ENCODE data around the gene CAMKMT.

The CAMKMT gene

DNA sequence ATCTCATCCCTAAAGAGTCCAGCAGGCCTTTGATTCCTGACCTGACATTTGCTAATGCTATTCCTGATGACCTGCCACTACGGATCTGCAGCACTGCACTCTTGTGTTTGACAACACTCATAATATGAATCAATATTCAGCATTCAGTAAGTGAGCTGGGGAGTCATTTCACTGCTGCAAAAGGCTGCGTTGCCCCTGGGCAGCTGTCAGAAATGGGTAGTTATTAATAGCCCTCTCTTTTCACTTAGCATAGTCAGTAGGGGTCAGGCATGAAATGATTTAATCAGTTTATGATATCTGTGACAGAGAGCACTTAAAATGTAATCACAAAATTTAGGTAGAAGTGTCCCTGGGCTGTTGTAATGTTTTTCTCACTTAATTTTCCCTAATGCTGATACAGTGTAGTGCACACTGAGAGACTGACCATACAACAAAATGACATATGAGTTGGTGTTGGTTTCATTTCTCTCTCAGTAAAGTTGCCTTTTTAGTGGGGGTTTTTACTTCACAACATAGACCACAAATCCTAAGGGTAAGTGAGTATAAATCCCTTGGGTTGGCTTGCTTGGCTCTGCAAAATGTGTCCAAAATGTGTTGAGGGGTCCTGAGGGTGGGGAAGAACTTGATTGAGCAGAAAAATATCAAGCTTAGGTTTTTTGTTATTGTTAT lies 184.8 kb downstream of the CAMKMT start:
- Histone ChIP-seq H3K4me1 (ENCODE audit: low read length) (no peaks in the 10 kb centered on the region), H3K9me3 (replicated peaks; ENCODE audit: insufficient read depth, low read length) (no peaks in the 10 kb centered on the region), H3K79me2 (ENCODE audit: low read length) (no peaks in the 10 kb centered on the region), H3F3A (ENCODE audit: insufficient read depth, low read length) (no peaks in the 10 kb centered on the region), H3K9ac (ENCODE audit: low read length) (no peak overlapping the region), H3K4me3 (ENCODE audit: low read length) (no peak overlapping the region), H3K36me3 (replicated peaks; ENCODE audit: insufficient read depth, low read length) (no peaks in the 10 kb centered on the region), H2AFZ (ENCODE audit: low read length) (no peak overlapping the region), H4K20me1 (ENCODE audit: insufficient read depth, low read length) (no peaks in the 10 kb centered on the region), H3K27me3 (replicated peaks; ENCODE audit: insufficient read depth, low read length) (no peaks in the 10 kb centered on the region), H3K27ac (ENCODE audit: low read length) (no peak overlapping the region), H3K4me2 (ENCODE audit: low read depth, low read length) (no peak overlapping the region), H3K9me2 (replicated peaks; ENCODE audit: insufficient read depth, low read length) (no peaks in the 10 kb centered on the region)
- DNase-seq: no peak
- TF ChIP-seq, protein P1, sequence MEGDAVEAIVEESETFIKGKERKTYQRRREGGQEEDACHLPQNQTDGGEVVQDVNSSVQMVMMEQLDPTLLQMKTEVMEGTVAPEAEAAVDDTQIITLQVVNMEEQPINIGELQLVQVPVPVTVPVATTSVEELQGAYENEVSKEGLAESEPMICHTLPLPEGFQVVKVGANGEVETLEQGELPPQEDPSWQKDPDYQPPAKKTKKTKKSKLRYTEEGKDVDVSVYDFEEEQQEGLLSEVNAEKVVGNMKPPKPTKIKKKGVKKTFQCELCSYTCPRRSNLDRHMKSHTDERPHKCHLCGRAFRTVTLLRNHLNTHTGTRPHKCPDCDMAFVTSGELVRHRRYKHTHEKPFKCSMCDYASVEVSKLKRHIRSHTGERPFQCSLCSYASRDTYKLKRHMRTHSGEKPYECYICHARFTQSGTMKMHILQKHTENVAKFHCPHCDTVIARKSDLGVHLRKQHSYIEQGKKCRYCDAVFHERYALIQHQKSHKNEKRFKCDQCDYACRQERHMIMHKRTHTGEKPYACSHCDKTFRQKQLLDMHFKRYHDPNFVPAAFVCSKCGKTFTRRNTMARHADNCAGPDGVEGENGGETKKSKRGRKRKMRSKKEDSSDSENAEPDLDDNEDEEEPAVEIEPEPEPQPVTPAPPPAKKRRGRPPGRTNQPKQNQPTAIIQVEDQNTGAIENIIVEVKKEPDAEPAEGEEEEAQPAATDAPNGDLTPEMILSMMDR (IDR thresholded peaks at IDR 0.05; ENCODE audit: low read length): no peak
- TF ChIP-seq EZH2phosphoT487 (IDR thresholded peaks at IDR 0.05; ENCODE audit: low read length): no peak

DNA sequence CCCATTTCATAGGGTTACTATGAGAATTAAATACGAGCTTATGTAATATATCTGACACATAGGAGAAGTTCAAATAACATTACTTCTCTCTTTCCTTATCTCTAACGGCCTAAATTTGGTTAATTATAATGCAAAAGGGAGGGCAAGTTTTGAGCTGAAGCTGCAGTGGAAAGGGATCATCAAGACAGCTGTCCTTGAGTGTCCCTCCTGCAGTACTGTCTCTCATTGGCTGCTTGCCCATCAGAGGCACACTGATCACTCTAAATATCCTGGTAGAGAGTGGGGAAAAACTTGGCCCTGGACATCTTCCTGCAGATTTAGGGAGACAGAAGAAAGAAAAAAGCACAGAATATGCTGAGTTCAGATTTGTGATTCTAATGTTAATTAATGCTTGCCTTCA lies 186.0 kb downstream of the CAMKMT start:
- no peak overlapping the region for H3K9ac ChIP-seq (ENCODE audit: low read length)
- no peaks in the 10 kb centered on the region for H3K9me2 ChIP-seq (replicated peaks; ENCODE audit: insufficient read depth, low read length)
- no peaks in the 10 kb centered on the region for H3K27me3 ChIP-seq (replicated peaks; ENCODE audit: insufficient read depth, low read length)
- H2AFZ ChIP-seq (ENCODE audit: low read length): no peak overlapping the region
- no peak for TF ChIP-seq EZH2phosphoT487 (IDR thresholded peaks at IDR 0.05; ENCODE audit: low read length)
- TF ChIP-seq, protein P1 (IDR thresholded peaks at IDR 0.05; ENCODE audit: low read length): no peak
- no peak for TF ChIP-seq EZH2 (optimal IDR thresholded peaks at IDR 0.05; ENCODE audit: low read depth, low read length)
- H3K4me3 ChIP-seq (ENCODE audit: low read length): no peak overlapping the region
- H4K20me1 ChIP-seq (ENCODE audit: insufficient read depth, low read length): no peaks in the 10 kb centered on the region
- no peaks in the 10 kb centered on the region for H3K79me2 ChIP-seq (ENCODE audit: low read length)
- no peaks in the 10 kb centered on the region for H3K36me3 ChIP-seq (replicated peaks; ENCODE audit: insufficient read depth, low read length)
- H3F3A ChIP-seq (ENCODE audit: insufficient read depth, low read length): no peaks in the 10 kb centered on the region
- DNase-seq: no peak
- H3K4me1 ChIP-seq (ENCODE audit: low read length): no peaks in the 10 kb centered on the region
- no peak overlapping the region for H3K27ac ChIP-seq (ENCODE audit: low read length)
- no peak overlapping the region for H3K4me2 ChIP-seq (ENCODE audit: low read depth, low read length)
- no peaks in the 10 kb centered on the region for H3K9me3 ChIP-seq (replicated peaks; ENCODE audit: insufficient read depth, low read length)

DNA sequence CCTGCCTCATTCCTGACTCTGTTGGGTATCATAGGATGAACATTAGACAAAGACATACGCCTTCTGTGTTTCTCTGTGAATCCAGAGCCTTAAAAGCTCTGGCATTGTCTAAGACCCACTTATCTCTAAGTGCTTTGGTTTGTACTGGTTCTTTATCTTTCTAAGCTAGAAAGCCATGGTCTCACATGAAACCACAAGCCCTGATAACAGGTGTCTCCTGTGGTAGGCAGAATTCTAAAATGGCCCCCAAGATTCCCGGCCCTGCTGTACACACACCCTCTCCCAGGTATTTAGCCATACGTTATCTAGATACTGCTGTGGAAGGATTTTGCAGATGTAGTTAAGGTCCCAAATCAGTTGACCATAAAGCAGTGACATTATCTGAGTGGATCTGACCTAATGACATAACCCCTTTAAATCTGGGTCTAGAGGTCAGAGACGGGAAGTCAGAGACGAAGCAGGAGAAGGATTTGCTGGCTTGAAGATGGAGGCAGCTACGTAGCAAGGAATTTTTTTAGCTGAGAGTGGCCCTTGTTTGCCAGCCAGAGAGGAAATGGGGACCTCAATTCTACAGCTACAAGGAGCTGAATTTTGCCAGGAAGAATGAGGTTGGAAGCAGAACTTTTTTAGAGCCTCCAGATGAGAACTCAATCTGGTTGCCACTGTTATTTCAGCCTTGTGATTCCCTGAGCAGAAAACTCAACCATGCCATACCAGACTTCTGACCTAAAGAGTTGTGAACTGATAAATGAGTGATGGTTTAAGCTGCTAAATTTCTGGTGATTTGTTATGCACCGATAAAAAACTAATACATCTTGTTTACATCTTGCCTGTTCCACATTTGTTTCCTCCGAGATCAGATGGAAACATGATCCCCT lies 186.7 kb downstream of the CAMKMT start:
- H2AFZ ChIP-seq (ENCODE audit: low read length): no peak overlapping the region
- no peaks in the 10 kb centered on the region for H4K20me1 ChIP-seq (ENCODE audit: insufficient read depth, low read length)
- no peaks in the 10 kb centered on the region for H3K79me2 ChIP-seq (ENCODE audit: low read length)
- DNase-seq: no peak
- H3K4me1 ChIP-seq (ENCODE audit: low read length): no peaks in the 10 kb centered on the region
- no peaks in the 10 kb centered on the region for H3K9me2 ChIP-seq (replicated peaks; ENCODE audit: insufficient read depth, low read length)
- no peaks in the 10 kb centered on the region for H3K36me3 ChIP-seq (replicated peaks; ENCODE audit: insufficient read depth, low read length)
- no peaks in the 10 kb centered on the region for H3K27me3 ChIP-seq (replicated peaks; ENCODE audit: insufficient read depth, low read length)
- H3K9me3 ChIP-seq (replicated peaks; ENCODE audit: insufficient read depth, low read length): no peaks in the 10 kb centered on the region
- no peak overlapping the region for H3K9ac ChIP-seq (ENCODE audit: low read length)
- TF ChIP-seq EZH2phosphoT487 (IDR thresholded peaks at IDR 0.05; ENCODE audit: low read length) (no peak), EZH2 (optimal IDR thresholded peaks at IDR 0.05; ENCODE audit: low read depth, low read length) (no peak)
- TF ChIP-seq, protein P1 (IDR thresholded peaks at IDR 0.05; ENCODE audit: low read length): no peak
- no peaks in the 10 kb centered on the region for H3F3A ChIP-seq (ENCODE audit: insufficient read depth, low read length)
- H3K27ac ChIP-seq (ENCODE audit: low read length): no peak overlapping the region
- no peak overlapping the region for H3K4me3 ChIP-seq (ENCODE audit: low read length)
- H3K4me2 ChIP-seq (ENCODE audit: low read depth, low read length): no peak overlapping the region
